Inflammatory macrophage treated with lipopolysaccharide for 1 hour (primary cell): ENCODE measurements around the gene ERC1.

ENCODE experiments used
- DNase-seq, 2 donors: peaks; one replicate each; pipeline ENCODE4 v3.0.0-alpha.2; 2020 to 2022

The ERC1 gene

DNA sequence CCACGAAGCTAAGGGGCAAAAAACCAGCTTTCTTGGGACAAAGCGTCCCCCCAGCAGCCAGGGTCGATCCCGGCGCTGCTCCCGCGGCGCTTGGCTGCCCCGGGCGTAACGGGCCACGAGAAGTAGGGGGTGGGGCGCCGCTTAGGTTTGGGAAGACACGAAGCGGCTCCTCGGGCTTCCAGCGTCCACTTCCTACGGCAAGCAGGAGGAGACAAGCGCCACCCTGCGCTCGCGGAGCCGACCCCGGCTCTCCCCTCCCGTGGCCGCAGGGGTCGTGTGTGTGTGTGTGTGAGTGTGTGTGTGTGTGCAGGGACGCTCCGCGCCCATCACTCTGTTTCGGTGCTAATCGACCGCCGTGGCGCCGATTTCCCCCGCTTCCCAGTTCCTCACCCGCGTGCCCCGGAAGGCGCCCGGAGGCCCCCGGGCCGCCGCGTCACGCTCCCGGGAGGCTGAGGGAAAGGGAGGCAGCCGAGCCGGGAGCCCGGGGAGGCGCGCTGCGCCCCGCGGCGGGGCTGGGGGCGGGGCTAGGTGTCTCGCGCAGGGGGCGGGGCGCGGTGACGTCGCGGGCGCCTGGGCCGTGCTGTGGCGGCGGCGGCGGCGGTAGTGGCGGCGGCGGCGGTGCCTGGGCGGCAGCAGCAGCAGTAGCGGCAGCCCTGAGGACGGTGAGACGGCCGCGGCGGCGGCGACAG is at the start of gene ERC1:
Gene ERC1 (plus strand): TSS at position 563 of the 689 bp plus-strand sequence. CDS start 36,681 bp downstream, outside the sequence.
- peak; percentile 77 to 86 for DNase-seq

DNA sequence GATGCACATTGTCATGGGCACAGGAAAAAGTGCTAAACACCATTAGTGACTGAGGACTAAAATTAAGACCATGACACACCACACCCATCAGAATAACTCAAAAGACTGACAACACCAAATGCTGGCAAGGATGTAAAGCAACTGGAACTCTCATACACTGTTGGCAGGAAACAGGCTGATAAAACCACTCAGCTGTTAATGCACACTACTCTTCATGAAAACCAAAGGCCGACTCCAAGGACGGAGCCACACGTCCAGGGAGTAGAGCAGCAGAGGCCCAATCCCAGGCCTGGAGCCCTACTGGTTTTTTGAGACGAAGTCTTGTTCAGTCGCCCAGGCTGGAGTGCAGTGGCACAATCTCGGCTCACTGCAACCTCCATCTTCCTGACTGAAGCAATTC is 48.0 kb upstream of the ERC1 start:
- no peak for DNase-seq

DNA sequence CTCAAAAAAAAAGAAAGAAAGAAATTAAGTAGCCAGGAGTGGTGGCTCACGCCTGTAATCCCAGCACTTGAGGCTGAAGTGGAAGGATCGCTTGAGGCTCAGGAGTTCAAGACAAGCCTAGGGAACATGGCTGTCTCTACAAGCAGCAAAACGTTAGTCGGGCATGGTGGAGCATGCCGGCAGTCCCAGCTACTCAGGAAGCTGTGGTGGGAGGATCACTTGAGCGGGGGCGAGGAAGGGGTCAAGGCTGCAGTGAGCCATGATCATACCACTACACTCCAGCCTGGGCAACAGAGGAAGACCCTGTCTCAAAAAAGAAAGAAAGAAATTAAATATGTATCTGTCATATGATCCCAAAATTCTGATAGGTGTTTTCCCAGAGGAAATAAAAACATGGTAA is 46.8 kb upstream of the ERC1 start:
- DNase-seq, result peak; percentile 8 to 39

DNA sequence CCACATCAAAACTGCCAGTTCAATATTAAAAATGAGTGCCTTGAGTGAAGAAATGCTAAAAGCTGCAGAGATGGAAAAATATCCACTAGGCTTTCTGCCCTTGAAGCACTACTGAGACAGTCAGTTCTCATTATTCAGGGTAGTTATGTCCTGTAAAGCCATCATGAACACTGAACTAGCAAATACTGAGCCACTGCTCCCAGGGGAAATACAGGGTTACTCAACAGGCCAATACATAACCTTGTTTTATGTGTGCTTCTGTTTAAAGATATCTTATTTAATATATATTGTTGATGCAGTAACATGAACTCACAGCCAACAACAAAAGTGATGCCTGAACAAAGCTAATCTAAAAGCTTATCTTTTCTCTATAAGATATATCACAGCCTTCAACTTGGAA is 44.8 kb upstream of the ERC1 start:
- DNase-seq, result peak; percentile 35 to 52

DNA sequence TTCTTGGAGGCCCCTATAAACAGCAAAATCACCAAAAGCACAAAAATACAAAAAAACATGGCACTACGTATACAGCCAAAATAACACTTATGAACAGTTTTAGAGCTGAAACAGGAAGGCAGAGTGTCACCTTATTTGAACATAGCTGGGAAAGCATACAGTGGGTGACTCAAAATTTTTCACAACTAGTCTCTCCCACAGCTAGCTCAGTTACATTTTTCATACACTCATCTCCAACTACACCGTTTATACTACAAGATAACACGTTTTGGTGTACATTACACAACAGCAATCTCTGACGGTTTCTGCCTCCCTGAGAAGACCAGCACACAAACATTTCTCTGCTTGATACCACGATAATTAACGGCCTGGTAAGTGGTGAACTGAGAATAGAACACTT is 44.4 kb upstream of the ERC1 start:
- peak; percentile 24 to 48 for DNase-seq

DNA sequence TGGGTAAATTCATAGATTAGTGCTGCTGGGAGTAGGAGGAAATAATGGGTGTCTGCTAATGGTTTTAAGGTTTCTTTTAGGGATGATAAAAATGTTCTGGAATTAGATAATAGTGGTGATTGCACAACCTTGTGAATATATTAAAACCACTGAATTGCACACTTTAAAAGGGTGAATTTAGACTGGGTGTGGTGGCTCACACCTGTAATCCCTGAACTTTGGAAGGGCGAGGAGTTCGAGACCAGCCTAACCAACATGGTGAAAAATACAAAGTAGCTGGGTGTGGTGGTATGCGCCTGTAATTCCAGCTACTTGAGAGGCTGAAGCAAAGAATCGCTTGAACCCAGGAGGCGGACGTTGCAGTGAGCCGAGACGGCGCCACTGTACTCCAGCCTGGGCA is 42.8 kb upstream of the ERC1 start:
- no peak for DNase-seq

DNA sequence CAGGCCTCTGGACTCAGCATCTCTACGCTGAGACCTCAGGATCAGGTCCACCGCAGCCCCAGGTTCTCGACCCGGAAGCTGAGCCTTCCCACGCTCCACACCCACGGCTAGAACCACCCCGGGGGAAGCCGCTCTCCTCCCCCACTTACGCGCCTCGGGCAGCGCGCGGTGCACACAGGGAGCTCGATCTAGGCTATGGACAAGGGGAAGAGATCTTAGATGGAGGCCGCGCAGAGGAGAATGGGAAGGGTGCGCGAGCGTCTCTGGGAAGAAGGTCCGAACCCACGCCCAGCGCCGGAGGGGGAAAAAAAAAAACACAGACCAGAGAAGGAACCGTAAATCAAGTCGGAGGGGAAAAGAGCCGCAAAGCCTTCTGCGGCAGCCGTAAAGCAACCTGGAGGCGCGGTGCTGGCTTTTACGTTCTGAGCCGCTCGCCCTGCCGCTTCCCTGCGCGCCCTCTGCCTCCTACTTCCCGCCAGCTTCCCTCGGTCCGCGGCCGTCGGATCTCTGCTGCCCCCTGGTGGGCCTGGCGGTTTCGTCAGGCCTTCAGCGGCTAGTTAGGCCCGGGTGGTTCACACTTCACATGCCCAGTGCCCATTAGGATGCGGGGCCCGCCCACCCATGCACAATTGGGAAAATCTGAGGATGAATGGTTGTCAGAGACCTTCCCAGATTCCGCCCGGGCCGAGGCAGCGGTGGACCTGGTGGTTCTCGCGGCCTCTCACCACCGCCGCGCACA is 41.4 kb upstream of the ERC1 start, which contains the start of gene RAD52:
Gene RAD52 (minus strand): TSS at position 242 of the 739 bp plus-strand sequence. CDS start 16,636 bp downstream, outside the sequence.
- peak; percentile 98 to 99 for DNase-seq

DNA sequence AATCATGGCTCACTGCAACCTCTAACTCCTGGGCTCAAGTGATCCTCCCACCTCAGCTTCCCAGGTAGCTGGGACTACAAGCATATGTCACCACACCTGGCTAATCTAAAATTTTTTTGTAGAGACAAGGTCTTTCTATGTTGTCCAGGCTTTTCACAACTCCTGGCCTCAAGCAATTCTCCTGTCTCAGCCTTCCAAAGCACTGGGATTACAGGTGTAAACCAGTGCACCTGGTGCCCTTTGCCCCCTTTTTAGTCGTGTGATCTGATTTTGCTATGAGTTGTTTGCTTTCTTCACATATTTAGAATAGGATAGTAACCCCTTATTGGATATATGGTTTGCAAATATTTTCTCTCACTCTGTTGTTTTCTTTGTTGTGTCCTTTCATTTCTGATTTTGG is 39.8 kb upstream of the ERC1 start:
- DNase-seq, result no peak

DNA sequence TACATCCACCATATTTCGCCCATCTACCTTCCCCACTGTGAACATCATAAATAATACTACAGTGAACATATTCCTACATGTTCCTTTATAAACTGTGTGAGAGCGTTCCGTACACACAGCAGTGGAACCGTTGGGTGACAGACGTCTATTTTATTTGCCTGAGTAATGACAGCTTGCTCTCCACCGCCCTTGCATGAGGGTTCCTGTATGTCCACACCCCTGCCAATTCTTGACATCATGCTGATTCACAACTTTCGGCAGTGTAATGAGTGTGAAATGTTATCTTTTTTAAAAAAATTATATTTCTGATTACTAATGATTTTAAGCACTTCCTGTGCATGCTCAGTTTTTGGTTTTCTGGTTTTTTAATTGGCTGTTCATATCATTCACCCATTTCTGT is 37.2 kb upstream of the ERC1 start:
- DNase-seq, result peak; percentile 10 to 11

DNA sequence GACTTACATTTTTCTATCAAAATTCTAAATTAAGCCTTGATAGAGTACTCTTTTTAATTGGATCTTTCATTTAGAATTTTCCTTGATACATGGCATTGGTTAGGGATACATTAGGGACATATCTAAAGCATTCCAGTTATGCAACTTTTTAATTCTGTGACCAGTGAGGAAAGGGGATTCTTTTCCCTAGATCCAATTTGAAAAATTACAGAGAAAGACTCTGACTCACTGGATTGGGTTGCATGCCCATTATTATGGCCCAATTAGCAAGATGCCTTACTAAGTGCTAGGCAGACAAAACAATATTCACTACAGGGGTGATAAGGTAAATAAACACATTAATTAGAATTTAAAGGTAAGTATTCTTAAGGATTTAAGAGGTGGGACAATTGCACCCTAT is 36.3 kb upstream of the ERC1 start:
- DNase-seq, result no peak

DNA sequence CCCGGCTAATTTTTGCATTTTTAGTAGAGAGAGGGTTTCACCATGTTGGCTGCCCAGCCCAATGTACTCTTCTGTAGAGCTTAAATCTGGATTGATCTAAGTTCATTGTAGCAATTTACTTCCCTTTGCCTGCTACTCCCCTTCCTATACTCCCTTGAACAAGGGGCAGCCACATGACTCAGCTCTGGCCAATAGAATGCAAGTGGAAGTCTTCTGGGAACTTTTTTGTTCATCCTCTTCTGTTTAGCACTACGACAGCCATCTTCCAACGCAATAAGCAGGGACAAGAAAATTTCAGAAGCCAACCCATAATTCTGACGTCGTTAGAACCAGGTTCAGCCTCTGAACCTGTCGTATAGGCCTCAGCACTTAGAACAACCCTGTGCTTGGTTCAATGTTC is 35.1 kb upstream of the ERC1 start:
- no peak for DNase-seq

DNA sequence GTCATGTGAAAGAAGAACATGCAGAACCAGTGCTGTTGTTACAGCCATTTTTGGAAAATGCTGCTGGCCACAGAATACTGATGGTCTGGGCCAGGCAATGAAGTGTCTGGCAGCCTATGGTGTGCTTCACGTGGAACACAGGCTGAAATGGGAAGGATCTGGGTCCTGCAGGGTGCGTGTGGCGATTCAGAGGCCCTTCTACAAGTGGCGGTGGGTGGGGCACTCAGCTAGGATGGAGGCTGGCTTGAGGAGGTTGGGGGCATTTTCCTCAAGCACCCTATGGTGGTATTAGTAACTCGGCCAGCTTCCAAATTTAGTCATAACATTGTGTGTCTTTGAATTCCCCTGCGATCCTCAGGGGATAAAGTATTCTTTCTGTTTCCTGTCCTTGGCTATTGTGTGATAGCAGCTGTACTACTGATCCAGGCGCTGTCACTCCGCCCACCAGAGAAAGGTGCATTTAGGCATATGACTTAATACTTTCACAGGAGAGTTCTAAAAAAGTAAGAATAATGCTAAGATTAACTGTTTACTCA is 32.4 kb upstream of the ERC1 start:
- no peak for DNase-seq

DNA sequence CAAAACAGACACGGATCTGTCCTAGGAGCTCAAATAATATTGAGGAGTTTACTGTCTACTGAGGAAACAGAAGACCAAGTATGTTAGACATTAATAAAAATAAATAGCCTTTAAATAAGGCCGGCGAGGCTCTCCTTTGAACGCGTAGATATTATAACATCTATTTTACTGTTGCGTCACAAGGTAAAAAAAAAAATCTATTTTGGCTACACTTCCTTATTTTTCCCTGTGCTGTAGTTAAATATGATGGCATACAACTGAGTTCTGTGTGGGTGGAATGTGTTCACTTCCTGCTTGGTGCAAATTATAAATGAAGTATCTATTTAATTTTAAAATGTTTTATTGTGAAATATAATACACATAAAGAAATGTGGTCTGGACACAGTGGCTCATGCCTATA is 24.3 kb upstream of the ERC1 start:
- DNase-seq, result peak; percentile 75 to 79

DNA sequence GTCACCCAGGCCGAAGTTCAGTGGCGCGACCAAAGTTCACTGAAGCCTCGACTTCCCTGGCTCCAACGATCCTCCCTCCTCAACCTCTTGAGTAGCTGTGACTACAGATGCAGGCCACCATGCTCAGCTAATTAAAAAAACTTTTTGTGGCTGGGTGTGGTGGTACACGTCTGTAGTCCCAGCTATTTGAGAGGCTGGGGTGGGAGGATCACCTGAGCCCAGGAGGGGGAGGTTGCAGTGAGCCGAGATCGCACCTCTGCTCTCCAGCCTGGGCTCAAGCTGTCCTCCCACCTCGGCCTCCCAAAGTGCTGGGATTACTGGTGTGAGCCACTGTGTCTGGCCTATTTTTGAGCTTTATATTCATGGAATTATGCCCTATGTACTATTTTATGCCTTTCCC is 23.4 kb upstream of the ERC1 start:
- DNase-seq, result no peak

DNA sequence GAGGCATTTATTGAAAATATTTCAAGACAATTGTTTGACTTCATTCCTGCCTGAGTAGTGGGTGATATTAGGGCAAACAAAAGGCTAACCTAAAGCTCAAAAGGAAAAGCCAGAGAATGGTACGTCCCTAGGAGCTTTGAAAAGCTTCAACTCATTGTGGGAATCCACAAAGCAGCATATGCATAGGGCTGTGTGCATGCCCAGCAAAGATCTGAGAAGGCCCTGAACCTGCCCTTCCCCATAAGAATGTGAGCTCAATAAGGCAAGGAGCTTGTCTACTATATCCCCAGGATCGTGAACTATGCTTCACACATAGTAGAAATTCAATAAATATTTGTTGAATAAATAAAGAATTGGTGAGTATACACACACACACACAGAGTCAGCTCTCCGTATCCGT is 22.5 kb upstream of the ERC1 start:
- no peak for DNase-seq

DNA sequence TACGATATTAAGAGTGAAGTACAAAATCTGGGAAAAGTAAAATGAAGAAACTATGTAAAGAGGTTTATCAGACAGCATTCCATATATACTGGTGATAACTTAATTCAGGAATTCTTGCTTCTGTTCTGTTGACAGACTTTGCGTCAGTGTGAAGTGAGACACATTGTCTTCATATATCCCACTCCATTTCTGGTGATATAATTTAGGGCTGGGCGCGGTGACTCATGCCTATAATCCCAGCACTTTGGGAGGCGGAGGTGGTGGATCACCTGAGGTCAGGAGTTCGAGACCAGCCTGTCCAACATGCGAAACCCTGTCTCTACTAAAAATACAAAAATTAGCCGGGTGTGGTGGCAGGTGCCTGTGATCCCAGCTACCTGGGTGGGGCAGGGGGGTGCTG is 21.2 kb upstream of the ERC1 start:
- no peak for DNase-seq

DNA sequence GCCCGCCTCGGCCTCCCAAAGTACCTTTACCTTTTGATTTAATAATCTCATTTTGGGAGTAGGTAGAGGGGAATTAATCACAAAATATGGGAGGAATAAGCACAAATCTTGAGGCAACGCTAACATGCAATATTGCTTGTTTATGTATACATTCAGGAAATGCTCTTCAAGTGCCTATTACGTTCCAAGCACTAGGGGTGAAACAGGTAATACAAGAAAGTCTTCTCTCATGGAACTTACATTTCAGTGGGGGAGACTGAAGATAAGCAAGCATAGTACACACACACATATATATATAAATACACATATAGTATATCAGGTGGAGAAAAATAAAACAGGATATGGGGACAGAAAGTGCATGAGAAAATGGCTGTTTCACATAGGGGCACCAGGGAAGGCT is 19.0 kb upstream of the ERC1 start:
- DNase-seq, result no peak

DNA sequence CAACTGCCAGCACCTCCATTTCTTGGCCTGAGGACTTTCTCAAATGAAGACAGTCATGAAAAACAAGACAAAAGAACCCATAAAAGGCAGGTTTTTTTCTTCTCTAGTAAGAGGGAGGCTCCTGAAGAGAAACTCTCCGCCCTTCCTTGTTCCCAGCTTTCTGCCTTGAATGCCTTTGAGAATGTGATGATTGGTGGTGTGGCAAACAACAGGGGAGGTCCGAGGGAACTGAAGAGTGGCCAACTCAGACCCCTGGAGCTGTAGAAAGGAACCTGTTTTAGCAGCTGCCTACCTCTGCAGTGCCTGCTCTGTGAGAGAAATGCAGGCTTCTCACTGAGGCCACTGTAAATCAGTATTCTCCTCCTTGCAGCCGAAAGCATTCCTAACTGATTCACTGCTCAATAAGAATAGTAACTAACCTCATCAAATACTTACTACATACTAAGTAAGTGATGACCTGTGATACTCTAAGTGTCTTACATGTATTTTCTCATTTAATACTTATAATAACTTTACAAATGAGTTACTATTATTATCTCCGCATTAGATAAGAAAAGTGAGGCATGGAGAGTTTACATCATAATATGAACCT is 16.7 kb upstream of the ERC1 start:
- no peak for DNase-seq

DNA sequence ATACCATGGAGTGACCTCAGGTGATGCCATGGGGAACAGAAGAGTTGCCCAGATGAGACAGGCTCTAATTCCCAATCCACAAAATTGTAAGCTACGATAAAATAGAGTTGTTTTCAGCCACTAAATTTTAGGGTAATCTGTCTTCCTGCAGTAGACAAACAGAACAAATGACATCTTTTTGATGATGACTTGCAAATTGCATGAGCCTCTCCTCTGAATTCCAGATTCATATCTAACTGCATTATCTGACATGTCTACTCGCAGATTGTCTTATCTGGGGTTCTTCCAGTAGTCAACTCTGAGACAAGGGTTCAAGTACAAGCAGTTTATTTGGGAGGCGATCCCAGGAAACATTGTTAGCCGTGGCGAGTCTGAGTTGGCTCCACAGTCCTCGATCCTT is 14.4 kb upstream of the ERC1 start:
- no peak for DNase-seq

DNA sequence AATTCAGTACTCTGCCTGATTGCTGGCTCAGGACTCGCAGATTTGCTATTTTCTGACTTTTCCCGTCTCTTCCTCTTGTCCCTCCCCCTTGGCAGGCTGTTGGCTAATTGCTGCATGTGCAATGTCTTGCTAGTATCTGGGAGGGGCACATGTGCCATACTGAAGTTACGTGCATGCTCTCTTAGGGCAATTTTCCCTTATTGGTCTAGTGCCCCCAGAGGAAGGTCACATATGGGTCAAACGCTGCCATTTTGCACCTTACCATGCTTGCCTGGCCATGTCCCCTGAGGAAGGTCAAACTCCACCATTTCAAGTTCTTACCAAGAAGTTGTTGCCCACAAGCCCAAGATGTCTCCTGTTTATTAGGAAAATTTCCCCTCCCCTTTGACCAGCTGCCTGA is 13.9 kb upstream of the ERC1 start:
- DNase-seq, result peak in 1 of 2 donors; percentile 47

DNA sequence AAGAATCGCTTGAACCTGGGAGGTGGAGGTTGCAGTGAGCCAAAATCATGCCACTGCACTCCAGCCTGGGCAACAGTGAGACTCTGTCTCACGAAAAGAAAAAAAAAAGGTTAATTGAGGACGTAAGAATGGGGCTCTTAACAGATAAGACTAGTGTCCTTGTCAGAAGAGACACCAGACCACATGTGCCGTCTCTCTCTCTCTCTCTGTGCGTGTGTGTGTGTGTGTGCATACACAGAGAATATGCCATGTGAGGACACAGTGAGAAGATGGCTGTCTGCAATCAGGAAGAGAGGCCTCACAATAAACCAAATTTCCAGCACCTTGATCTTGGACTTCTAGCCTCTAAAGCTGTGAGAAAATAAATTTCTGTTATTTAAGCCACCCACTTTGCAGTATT is 11.7 kb upstream of the ERC1 start:
- no peak for DNase-seq

DNA sequence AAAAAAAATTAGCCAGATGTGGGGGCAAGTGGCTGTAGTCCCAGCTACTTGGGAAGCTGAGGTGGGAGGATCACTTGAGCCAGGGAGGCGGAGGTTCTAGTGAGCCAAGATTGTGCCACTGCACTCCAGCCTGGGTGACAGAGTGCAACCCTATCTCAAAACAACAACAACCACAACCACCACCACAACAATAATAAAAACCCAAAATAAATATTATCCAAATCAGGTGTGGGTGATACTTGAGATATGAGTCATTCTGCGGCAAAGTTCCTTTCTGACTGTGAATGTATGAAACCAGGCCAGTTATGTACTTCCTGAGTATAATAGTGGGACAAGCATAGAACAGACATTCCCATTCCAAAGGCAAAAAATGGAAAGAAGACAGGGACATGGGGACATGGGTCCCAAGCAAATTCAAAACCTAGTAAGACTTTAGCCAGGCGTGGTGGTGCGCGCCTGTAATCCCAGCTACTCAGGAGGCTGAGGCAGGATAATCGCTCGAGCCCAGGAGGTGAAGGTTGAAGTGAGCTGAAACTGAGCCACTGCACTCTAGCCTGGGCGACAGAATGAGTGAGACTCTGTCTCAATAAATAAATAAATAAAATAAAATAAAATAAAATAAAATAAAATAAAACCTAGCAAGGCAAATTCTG is 9.7 kb upstream of the ERC1 start:
- no peak for DNase-seq

DNA sequence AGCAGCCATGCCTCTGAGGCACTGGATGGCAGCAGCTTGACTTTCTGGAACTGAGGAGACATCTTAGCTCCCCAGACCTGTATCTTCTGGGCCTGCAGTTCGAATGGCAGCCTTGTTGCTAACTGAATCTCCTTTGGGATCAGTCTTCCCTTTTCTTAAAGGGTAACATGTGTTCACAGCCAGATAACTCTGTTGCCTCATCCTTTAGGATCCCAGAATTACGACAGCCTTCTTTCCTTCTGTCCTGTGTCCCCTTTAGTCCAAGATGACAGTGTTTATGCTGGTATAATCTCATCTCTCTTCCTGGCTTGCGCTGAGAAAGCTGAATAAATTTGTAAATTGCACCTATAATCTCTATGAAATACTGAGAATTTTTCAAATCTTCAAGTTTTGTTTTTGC is 9.1 kb upstream of the ERC1 start:
- DNase-seq, result peak; percentile 76 to 82
